Cortex of kidney (tissue), 1 donor: ENCODE measurements around the gene IL18R1.

ENCODE experiments used
- DNase-seq: peaks from one replicate; lab custom pipeline; 2025; lab: John Stamatoyannopoulos, UW

IL18R1 gene

DNA sequence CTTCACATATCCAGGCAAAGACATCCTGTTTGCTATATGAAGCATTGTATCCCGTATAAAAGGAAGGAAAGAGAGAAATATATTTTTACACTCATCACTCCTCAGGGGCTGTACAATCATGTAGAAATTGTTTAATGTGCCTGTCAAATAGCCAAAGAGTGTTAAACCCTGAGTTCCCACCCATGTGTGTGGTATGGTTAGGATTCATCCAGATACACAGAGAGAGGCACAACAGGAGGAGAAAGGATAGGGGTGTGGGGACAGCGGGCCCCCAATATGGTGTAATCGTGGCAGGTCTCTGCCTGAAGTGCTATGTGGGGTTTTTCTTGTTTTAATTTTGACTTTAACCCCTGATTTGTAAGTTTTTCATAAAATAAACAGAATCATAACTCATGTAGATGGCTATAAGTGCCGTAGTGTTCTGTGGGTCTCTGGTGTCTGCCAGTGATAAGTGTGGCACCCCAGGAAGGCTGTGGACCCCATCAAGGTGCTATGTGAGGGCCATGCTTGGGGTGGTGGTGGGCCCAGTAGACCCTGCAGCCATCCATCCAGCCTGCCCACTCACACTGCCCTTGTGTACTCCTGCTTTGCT, 10.2 kb upstream of the IL18R1 start:
- DNase-seq: no peak

DNA sequence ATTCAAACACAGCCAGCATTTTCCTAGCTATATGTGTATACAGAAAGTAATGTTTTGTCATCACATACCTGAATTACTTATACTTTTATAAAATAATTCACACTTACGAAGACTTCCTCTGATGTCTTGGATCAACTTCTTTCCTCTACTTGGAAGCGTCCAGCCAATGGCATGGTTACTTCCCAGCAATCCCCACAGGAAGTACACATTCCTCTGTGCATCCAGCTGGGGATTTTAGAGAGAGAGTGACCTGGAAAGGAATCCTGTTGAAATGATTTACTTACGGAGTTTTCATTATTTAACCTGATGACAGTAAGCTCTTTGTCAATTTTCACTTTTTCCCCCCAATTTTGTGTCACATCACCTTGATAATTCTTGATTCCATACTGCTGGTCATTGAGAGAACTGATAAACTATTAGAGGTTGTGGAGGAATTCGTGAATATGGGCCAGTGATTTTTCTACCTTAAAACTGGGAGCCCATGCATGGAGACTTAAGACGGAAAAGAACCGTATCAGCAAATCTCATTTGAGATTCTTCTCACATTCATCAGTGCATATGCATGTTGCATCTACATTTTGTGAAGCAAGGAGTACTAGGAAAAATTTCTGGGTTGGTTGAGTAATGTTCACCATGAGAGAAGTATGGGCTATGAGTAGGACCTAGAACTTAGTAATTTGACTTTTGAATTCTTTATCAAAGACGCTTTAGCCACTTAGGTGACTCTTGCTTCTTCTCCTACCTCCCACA, 9.0 kb upstream of the IL18R1 start:
- DNase-seq: no peak

DNA sequence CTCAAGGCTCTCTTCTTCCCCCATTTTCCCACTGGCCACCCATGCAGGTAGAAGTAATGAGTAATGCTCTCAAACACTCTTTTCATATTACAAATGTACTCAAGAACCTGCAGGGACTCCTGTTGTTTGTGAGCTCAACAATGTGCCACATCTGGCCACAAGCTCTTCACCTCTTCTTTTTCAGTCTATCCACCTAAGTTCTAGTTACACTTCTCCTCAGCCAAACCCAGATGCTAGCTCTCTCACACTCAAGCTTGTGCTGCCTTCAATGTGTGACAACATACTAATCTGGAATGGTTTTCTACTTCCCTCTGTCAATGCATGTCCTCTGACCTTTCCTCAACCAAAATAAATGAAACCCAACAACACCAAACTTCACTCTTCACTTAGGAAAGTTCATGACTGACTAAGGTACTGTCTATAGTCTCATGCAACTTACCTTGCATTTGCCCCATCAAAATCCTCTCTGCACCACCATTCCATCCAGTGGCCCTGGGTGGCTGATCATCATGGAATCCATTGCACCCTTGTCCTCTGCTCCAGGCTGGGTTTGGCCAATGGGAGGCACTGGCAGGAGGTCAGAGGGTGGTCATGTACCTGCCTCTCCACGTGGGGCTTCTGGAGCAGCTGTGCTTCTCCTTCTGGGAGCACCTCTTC, 5.3 kb upstream of the IL18R1 start:
- no peak for DNase-seq

DNA sequence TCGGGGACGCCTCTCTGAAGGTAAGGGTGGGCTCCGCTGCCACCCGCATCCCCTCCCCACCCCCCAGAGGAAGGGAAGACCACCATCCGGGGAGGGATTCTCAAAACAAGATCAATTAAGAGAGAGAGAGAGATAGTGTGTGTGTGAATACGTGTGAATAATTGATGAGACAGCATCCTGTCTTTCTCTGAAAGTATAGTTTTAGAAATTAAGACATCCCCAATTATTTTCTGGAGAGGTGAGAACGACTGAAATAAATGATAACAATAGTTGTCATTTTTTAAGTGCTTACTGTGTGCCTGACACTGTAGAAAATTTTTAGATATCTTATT, 751 bp downstream of the IL18R1 start:
- no peak for DNase-seq

DNA sequence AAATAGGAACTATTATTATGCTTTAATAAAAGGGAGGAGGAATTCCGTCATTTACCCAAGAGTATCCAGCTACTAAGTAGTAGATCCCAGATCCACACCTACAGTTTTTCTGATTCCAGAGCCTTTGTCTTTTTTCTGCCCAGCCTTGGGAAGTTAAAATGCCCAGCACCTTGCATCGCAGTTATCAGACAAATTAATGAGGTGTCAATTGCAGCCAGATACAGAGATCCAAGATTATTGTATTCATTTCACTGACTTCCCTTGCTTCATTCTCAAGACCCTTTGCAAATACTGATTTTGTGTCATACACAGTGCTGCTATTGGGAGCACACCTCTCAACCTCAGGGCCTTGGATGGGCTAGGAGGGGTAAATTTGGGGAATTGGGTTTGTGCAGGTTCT, 1.1 kb downstream of the IL18R1 start:
- no peak for DNase-seq

DNA sequence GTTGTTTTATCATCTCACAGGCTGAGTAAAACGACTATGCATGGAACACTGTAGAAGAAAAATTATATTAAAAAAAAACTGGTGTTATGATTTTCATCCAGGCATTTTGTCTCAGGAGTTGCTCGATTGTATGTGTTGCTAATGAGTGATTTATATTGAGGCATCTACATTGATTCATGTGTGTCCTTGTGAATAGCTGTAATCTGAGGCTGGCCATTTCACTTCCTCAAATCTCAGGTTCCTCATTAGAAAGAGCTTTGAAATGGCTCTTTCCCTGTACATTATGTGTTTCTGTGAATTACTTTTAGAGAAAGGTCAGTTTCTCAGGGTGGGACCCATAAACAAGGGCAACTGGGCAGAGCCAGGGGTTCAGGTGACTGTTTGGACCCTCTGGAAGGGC, 2.3 kb downstream of the IL18R1 start:
- no peak for DNase-seq

DNA sequence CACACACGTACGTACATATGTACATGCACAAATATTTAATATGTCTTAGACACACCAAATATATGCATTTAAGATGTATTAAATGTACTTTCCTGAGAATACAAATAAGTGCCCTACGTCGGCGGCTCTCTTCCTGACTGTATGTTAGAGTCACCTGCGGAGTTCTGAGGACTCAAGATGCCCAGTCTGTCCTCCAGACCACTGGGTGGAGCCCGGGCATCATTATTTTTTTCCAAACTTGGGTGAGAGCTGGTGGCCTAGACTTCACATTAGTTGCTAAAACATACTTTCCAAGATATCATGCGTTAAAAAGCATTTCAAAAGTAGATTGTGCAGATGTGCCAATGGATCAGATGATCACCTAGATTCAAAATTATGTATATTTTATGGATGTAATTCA, 2.9 kb downstream of the IL18R1 start:
- DNase-seq: no peak

DNA sequence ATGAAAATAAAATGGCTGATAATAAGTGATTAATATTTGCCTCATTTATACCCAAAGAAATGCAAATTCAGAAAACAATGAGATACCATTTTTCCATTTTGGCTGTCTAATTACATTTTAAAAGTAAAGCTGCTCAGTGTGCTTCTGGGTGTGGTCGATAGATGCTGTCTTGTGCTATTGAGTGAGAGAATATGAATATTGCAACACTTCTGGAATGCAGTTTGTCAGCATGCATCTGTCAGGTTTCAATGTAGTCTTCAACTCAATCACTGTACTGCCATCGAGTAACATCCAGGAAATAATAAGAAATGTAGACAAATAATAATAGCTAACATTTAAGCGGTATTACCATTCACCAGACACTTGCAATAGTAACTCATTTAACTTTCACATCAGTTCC, 3.9 kb downstream of the IL18R1 start:
- DNase-seq: no peak

DNA sequence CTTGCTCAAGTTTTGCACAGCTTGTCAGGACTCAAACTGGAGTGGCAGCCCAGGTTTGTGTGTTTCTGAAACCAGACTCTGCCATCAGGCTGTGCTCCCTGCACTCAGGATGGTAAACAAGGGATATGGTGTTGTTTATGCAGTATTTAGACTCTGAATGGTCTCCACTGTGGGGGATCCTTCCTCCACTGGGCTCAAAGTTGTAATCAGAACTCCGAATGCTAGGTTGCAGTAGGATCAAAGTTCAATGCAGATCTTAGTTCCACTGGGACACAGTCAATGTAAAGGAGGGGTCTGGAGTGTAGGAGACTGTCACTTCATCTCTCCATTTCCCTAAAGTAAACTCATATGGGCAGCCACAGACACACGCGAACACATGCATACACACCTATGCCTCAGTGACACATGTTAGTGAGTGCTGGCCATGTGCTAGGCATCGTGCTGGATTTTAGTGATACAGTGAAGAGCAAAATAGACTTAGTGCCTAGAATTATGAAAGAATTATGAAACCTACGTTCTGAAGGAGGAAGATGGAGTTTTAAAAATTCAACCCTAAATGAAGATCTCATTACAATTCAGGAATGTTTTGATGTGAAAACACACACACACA, 6.1 kb downstream of the IL18R1 start:
- DNase-seq: no peak

DNA sequence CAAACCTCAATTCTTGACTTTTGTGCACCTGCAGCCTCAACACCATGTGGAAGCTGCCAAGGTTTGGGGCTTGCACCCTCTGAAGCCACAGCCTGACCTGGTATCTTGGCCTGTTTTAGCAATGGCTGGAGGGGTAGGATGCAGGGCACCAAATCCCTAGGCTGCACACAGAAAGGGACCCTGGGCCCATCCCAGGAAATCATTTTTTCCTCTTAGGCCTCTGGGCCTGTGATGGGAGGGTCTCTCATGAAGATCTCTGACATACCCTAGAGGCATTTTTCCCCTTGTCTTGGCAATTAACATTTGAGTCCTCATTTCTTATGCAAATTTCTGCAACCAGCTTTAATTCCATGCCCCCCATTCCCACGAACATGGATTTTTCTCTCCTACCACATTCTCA, 10.2 kb downstream of the IL18R1 start:
- DNase-seq: no peak

DNA sequence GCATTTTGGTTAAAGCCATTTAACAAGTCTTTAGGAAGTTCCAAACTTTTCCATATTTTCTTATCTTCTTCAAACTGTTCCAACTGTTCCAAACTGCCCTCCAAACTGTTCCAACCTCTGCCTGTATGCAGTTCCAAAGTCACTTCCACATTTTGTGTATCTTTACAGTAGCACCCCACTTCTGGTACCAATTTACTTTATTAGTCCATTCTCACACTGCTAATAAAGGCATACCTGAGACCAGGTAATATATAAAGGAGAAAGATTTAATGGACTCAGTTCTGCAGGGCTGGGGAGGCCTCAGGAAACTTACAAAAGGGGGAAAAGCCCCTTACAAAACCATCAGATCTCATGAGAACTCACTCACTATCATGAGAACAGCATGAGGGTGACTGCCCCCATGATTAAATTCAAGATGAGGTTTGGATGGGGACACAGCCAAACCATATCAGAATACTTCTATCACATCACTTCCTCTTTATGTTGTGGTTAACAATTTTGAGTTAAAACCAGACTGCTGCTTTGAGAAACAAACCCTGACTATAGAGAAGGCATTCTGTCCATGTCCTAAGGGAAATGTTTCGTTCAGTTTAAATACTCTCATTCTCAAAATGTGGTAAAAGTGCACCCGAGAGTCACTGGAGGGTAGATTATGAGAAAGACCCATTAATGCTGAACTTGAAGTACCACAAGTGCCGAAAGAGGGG, 11.0 kb downstream of the IL18R1 start:
- no peak for DNase-seq

DNA sequence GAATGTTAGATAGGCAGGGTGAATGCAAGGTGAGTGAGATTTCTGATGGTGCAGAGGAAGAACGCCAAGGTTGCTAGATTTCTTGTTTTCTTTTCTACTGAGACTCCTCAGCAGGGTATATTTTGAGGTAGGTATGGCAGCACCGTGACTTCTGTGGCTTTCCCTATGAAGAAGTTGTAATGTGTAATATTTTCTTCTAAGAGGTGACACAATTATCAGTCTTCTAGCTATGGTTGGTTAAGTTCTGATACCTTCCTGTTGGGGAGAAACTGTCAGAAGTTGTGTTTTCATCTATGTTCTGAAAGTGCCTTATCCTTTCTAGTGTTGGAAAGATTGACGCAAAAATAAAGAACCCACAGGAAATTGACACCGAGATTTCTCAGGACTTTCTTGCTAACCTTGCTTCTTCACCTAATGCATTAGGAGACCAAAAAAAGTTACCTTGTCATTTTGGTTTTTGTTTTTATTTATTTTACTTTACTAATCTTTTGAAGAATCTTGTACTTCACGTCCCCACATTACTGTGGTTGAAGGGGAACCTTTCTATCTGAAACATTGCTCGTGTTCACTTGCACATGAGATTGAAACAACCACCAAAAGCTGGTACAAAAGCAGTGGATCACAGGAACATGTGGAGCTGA, 11.9 kb downstream of the IL18R1 start:
- DNase-seq: no peak

DNA sequence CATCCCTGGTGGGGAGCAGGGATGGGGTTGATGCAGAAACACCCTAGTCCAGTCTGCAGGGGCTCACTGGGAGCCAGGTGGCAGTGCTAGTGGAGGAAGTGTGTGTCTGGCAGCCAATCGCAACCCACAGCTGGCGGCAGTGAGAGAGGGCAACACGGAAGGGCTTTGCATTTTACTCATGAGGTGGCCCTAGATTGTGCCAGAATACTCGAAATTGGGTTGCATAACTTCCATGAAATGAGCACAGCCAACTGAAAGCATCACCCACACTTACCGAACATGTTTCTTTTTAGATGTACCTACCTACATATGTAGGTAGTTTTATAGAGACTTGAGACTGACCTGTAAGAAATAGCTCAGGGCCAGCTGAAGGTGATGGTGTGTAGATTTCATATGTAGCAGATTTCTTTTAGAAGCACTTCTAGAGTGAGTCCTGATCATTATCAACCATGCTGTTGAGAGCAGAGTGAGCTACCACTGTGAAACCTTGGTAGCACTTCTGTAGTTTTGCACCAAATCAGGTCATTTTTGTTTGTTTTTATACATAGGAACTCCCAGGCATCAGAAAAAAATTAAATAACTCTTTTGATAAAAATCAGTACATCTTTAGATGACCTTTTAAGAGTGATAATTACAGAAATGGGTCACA, 13.0 kb downstream of the IL18R1 start:
- DNase-seq: no peak

DNA sequence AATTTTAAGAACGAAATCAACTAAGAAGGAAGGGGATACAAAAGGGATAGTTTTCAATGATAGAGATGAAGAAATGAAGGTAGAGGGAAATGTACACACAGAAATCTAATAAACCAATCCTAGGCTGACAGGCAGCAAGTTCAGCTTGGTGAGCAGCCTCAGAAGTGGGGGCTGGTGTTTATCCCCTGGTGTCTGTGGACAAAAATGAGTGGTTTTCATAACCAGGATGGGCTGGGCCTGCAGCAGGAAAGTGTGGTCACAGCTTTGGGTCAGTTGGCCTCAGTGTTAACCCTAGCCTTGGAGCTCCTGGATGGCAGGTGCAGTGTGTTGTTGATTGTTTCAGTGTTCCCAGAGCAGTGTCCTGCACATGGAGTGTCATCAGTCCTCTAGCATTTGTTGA, 14.3 kb downstream of the IL18R1 start:
- no peak for DNase-seq

DNA sequence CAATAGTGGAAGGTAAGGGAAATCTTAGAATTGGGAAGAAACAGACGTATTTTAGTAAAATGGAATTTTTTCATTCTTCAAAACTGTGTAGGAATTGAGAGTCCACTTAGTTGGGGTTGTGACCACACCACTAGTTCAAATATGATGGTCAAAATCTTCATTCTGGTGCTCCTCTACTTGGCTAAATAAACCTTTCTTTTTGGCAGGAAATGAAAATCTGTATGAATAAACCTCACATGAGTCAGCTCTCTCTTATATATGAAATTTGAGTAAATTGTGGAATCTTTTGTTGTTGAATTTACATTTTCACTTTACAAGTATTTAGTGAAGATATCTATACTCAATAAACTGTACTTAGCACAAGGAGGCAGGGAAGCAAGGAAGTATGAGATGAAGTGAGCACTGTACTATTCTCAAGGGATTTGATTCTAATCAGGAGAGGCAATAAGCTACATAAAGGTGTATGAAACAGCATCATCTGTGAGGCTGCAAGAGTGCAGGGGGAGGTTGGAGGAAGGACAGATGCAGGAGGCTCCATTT, 20.5 kb downstream of the IL18R1 start:
- DNase-seq: no peak

DNA sequence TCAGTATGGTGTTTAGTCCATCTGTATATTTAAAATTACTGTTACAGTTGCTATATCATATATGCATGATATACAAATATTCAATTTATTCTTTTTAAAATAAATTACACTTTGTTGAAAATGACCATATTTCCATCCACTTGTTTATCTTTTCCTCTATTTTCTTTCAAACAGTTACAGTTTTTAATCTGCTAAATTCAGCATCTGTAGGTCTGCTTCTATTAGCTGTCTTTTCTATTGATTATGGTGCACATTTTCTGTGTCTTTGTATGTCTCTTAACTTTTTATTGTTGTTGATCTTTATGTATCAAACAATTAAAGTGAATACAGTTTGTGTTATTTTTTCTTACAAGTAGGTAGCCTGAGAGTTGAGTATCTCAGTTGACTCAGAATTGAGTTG, 28.1 kb downstream of the IL18R1 start:
- DNase-seq: no peak

DNA sequence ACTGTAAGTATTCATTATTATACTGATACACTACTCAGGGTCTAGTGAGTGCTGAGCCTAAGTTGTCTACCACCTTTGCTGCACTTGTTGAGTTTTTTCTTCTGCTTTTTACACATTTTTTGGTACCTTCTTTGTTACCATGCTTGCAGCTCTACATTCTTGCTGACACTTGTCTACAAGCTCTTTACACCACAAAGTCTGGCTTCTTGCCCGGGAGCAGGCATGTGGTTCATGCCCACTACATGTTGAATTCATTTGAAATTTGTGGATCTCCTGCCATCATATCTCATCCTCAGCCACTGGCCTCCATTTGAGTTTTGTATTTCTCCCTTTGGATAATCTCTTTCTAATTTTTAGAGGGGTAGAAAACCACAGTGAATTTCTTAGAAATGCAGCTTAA, 29.9 kb downstream of the IL18R1 start:
- no peak for DNase-seq

DNA sequence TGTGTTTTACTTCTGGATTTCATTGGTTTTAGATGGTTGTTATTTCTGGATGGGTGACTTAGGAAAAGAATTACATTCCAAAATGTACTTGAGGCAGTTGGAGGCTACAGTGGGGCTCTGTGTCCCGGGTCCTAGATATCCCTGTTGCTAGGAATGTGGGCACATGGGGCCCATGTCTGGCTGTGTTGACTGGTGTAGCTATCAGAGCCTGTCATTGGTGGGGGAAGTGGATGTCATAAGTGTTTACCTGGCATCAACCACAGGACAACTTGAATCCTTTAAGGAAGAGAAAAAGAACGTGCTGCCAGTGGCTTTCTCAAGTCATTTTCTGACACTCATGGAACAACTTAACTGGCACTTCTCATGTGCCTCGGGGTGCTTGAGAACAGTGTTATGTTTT, 30.4 kb downstream of the IL18R1 start:
- DNase-seq: no peak

DNA sequence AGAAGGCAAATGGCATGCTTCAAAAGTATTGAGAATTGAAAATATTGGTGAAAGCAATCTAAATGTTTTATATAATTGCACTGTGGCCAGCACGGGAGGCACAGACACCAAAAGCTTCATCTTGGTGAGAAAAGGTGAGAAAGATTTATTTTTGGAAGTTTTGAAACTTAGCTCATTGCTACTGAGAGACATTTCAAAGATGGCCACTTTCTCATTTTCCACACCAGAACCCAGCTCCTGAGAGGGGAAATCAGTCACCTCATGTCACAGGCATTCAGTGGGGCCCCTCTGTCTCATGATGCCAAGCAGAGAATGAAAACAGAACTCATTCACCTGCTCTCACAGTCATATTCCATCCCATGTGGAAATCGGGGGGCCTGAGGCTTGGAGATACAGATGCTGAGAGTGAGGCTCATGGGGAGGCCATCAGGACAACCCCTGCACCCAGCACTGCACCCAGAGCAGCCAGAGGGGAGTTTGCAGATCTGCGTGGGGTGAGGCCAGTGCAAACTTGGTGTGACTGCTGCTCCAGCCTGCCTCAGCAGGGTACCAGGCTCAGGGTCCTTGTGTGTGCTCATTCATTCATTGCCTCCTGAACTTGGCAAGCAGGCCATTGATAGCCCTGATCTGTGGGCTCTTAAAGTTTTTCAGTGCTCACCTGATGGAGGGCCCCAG, 31.4 kb downstream of the IL18R1 start:
- DNase-seq: no peak

DNA sequence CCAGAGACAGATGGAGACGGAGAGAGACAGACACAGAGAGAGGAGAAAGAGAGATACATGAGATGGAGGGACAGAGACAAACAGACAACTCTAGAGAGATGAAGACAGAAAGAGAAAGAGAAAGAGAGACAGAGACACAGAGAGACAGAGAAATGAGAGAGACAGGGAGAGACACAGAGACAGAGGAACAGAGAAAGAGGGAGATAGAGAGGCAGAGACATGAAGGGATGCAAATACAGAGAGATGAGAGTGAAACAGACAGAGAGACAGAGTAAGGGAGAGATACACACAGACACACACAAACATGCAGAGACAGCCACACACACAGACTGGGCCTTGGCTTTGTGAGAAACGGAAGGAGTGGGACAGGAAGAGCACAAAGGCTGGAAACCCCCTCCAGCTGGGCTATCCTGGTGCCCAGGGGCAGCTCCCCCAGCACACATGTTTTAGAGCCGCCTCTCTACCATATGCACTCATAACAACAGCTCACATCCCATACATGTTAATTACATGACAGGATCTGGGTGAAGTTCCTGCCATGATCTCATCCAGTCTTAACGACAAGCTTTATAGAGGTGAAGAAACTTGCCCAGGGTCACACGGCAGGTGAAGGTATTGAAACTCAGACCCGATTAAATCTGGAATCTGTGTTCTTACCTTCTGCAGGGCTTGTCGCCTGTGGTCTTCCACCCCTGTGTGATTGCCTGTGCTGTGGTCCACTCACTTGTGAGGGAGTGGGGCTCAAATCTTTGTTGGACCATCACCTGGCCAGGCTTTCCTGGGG, 32.4 kb downstream of the IL18R1 start:
- no peak for DNase-seq
